Panc1 (cell line): ENCODE data around the gene OVOL1.

Experiments
- CTCF ChIP-seq: fragments of 450-650 bp; IDR thresholded peaks from 2 replicates; pipeline ENCODE4 v1.5.1; 2017; ENCODE audit warnings: mild to moderate bottlenecking
- TCF7L2 ChIP-seq: IDR thresholded peaks from 2 replicates; pipeline ENCODE4 v1.6.1; 2011; ENCODE audit warnings: mild to moderate bottlenecking, low read depth, low read length, inconsistent platforms

- no peak for TF ChIP-seq CTCF
- no peak for TF ChIP-seq TCF7L2
Measured at GRCh38 chr11:65842144-65842543, 55.3 kb downstream of the OVOL1 start.
